Mammary epithelial cell (primary cell): ENCODE data around the gene IFT122.

Experiments
- CTCF ChIP-seq, 2 donors: IDR thresholded peaks in 1 of 2; conservative IDR thresholded peaks in 1 of 2; 2 replicates each; pipeline ENCODE4 v1.5.1; 2011 to 2012; ENCODE audit warnings: inconsistent platforms in 2 of 2, low read length in 2 of 2, mild to moderate bottlenecking in 2 of 2, control low read depth in 1 of 2, low read depth in 1 of 2; ENCODE audit not compliant: insufficient read depth in 1 of 2; ENCODE audit errors: extremely low read depth in 1 of 2
- EZH2 ChIP-seq: IDR thresholded peaks from 2 replicates; pipeline ENCODE4 v1.6.1; 2012; ENCODE audit warnings: low read length, inconsistent platforms, borderline replicate concordance

GRCh38 chr3:129536804-129537203, 96.8 kb downstream of the IFT122 start:
- TF ChIP-seq CTCF (conservative IDR thresholded peaks at IDR 0.05 in 1 of 2, IDR thresholded peaks at IDR 0.05 in 1 of 2; ENCODE audit: extremely low read depth in 1 of 2, insufficient read depth in 1 of 2, low read depth in 1 of 2, low read length in 2 of 2) (no peak), EZH2 (no peak)
